ENCODE data around the gene EN2. TPM values are rescaled to one million over a fixed set of nuclear protein-coding genes. Genes with fewer than 3 reads are reported as not detected.

The EN2 gene
- polyA plus RNA-seq, 10 donors = 0.67 to 2.1 (median 1.4) TPM

DNA sequence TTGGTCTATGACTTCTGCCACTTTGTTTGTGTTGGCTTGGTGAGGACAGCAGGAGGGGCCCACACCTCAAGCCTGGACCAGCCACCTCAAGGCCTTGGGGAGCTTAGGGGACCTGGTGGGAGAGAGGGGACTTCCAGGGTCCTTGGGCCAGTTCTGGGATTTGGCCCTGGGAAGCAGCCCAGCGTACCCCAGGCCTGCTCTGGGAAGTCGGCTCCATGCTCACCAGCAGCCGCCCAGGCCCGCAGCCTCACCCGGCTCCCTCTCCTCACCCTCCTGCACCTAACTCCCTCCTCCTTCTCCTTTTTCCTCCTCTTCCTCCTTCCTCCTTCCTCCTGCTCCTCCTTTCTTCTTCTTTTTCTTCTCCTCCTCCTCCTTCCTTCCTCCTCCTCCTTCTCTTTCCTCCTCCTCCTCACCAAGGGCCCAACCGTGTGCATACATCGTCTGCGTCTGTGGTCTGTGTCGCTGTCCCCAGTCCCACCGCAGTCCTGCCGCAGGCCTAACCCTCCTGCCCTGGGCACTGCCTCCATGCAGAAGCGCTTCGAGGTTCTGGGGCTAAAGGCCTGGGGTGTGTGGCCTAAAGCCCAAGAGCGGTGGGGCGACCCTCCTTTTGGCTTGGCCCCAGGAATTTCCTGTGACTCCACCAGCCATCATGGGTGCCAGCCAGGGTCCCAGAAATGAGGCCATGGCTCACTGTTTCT lies 5.3 kb downstream of the EN2 start:
- no peak for DNase-seq

DNA sequence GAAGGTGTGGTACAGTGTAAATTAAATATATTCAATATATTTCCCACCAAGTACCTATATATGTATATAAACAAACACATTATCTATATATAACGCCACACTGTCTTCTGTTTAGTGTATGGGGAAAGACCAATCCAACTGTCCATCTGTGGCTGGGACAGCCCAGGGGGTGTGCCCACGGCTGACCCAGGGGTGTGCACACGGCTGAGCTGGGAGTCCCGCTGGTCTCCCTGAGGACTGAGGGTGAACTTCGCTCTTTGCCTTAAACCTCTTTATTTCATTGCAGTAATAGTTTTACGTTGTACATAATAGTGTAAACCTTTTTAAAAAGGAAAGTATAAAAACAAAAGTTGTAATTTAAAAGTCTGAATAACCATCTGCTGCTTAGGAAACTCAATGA lies 6.3 kb downstream of the EN2 start:
- DNase-seq = no peak

DNA sequence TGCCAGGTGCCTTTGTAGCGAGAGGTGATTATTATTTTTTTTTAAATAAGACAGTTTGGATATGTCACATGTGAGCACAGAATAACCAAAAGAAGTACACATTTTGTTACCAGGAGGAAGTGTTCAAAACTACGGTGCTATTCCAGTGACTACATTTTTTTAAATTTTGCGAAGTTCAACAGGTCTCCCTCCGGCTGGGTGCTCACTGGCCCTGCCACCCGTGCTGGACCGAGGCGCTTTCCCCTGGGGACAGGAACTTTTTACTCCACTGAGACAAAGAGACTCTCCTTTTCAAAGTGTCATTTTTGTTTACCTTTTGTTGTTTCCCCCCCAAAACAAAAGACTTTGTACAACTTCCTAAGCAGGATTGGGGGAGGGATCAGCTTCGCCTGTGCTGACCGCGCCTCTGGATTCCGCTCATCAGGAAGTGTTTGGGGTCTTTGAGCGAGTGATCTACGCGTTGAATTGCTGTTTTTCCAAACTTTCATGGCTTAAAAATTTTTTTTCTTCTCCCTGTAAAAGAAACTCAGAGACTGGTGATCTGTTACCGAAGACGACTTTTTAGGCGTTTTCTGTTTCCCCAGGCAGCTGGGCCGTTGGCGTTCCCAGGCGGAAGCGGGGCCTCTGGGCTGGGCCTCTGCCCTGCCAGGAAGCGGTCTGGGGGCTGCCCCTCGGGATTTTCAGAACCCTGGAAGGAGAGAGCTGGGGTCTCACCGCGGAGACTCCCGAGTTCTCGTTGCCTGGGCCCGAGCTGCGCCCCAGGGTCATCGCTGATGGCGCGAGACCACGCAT lies 7.2 kb downstream of the EN2 start:
- no peak for DNase-seq

DNA sequence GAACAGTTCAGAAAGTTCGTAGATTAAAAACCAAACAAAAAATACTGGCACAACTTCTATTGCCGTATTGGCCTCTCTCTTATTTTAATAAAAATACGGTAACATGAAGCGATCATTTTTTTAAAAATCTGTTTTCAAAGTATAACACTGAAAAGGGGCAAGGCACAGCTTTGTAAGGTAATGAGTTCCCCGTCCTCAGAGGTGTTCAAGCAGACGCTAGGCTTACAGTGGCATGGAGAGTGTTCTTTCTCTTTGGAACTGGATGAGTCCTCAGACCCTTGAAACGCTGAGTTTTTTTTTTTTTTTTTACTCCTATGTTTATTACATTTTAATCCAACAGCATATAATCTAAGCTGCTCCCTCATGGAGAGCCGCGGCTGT lies 7.8 kb downstream of the EN2 start:
- DNase-seq = no peak

DNA sequence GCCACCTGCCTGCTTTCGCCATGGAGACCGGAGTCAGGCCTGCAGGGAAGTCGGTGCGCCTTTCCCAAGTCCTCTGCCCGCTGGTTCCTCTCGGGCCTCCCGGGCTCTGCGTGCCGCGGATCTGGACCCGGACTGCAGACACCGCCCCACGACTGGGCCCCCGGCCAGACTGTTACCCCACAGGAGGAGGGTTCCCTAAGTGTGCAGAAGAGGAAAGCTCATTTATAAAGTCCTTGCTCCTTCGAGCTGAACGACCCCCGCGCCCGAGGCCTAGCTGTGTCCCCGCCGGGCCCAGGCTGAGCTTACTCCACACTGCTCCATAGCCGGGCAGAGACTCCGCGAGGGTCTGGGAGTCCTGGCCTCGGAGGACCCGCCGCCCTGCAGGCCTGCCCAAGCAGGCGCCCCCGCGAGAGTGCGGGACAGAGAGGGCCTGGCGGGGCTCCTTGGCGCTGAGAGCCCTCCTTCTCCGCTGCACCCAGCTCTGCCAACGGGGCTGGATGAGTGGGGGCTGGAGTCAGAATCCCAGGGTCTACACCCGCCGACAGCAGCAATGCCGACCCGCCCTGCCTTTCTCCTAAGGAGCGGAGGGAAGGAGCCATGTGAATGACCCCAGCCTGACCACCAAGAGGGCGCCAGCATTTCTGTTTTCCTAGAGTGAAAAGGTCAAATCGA lies 8.3 kb downstream of the EN2 start:
- DNase-seq = no peak

DNA sequence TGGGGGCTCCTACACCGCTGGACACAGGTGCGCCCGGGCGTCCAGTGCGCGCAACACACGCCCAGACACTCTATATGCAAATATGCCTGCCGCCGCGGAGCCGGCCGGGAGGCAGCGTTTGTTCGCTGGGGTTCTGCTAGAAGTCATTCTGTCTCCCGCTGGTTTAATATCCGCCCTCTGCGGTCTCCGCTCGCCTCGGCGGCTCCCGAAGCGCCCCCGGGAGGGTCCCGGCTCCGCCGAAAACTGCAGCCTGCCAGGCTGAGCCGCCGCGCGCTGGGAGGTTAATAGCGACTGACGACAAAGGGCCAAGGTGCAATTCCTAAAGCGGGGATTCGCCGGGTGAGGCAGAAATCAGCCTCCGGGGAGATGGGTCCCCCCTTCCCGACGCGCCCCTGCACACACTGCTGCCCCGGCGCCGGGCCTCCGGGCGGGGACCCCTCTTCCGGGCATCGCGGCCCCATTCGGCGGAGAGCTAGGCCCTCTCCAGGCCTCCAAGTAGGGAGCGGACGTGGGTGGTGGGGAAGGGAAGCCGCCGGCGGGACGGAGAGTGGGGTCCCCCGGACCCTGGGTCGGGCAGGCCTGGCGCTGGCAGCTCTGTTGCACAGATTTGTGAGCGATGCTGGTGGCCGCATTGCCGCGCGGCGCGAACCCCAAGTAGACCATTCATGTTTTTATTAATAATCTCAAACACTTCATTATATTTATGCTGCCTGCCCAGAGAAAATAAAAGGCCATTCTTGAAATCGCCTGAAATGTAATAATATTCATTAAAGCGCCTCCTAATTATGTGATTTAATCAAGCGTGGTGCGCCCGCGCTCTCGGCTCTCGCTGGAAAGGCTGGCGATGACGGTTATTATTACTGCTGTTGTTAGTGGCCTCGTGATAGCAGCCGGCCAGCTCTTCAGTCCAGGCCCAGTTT lies 9.1 kb downstream of the EN2 start:
- DNase-seq = no peak

DNA sequence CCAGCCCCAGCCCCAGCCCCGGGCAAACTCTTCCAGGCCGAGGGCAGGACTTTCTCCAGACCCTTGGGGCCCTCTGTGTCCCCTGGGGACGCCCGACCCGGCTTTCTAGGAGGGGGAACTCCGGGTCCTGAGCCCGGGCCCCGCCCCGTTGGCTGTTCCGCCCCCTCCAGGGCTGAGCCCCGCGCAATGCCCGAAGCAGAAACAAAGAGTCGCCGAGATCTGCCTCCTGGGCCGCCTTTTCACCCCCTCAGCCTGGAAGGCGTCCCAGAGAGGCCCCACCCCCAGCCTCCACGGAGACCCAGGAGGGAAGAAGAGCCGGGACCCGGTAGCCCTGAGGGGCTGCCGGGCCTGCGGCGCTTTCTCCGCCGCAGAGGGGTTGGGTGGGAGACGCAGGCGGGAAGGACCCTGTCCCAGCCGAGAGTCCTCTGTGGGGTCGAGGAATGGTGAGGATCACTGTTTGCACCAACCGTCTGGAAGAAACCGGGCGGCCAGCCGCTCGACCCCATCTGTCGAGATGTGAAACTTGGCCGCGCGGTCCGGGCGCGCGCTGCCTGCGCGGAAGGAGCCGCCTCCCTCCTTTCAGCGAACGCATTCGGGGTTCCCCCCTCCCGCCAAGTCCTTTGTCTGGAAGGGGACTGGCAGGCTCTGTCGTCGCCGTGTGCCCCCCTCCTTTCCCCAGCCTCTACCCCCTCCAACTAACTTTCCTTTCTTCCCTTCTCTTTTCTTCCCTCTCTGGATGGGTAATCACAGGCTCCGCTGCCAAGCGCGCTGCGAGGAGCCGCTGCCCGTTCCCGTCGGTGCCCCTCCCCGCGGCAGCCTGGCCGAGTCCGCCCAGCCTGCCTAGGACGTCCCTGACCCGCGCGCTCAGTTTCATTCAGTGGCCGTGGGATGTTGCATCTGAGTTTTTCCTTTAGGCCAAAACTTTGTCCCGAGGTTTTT lies 10.2 kb downstream of the EN2 start:
- peak in 1 of 3 donors; percentile 51 for DNase-seq

DNA sequence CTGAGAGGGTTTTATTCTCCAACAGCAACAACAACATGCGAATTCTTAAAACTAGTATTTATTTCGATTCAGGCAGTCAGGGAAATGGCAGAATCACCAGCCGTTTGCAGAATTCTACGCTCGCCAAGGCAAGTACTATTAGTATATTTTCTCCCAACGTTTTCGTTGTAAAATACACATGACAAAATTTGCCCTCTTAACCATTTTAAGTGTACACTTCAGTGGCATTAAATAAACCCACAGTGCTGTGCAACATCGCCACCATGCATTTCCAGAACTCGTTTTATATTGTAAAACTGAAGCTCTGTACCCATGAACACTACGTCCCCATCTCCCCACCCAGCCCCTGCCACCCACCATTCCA lies 10.8 kb downstream of the EN2 start:
- no peak for DNase-seq

DNA sequence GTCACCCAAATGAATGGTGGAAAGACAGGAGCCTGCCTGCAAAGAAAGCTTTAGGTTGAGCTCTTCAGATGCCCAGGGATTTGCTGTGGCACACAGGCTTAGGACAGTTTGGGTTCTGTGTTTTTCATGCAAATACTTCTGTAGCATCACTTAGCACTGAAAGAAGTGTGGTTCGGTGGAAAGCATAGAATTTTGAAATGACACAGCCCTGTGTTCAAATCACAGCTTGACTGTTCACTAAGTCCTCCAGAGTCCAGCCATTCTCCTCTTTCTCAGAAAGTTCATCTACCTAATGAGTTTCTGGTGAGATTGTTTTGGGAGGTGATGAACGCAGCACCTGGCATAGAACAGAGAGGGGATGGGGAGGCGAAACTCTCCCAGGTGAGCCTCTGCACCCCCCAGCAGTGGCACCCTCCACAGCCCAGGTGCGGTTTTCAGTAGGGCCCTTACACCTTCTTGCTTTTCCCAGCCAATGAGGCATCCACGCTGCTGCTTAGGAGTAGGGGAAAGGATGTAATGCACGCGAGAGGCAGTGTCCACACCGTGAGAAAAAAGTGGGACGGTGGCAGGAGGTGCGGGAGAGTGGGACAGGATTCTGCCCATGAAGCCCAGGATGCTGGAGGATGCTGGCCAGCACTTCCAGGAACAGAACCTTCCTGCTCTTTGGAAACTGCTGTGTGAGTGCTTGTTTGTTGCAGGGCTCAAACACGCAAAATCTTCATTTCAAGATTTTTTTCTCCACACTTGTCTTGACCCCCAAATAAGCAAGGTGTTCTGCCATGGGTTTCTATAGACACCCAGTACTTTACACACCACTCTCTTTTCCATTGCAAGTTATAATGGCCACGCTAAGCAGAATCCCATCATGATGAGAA lies 11.6 kb downstream of the EN2 start:
- DNase-seq = no peak

DNA sequence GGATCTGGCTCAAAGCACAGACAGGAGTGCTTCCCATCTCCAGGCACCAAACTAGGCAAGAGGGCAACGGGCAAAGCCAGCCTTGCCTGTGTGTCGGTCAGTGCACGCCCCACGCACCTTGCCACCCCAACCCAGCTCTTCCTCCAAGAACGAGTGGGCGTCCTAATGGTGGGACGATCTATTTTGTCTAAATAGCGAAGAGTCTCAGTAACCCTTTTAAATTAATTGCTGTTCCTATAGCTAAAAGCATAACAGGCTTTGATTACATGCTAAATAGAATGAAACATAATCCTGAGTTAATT lies 12.2 kb downstream of the EN2 start:
- no peak for DNase-seq

DNA sequence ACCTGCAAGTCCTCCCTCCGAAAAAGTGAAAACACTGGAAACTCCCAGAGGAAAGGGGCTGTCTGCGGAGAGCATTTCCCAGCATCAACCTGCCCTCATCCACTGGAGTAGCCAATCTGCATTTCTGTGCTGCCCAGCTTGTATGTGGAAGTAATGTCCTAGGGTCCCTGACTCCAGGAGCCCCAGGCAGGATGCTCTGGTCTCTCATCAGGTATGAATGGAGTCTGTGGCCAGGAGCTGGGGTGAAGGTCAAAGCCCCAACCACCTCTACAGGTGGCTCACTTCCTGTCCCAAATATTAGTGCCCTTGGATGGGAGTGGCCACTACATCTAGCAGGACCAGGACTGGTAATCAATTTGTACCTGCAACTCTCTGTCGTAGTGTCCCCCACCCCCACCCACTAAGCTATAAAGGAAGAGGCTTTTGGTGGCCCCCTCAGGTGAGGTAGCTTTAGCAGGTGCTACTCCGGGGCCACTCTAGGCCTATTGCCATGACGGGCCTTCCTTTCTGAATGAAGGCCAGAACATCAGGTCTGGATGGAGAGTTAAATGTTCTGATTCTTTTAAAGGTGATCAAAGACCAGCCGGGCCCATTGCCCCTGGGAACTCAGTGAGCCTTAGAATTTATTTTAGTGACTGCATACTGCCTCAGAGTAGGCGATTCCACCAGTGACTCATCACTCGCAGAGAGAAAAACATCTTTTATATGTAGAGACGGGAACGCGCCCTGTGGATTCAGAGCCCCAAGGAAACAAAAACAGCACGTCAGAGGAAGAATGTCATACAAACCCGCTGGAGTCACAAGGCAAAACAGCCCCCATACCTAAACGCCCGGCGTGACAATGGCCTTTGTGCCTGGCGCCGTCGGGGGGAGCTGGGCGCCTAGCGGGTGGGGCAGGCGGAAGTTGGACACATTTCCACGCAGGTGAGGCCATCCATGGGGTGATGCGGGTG lies 13.0 kb downstream of the EN2 start:
- no peak for DNase-seq

DNA sequence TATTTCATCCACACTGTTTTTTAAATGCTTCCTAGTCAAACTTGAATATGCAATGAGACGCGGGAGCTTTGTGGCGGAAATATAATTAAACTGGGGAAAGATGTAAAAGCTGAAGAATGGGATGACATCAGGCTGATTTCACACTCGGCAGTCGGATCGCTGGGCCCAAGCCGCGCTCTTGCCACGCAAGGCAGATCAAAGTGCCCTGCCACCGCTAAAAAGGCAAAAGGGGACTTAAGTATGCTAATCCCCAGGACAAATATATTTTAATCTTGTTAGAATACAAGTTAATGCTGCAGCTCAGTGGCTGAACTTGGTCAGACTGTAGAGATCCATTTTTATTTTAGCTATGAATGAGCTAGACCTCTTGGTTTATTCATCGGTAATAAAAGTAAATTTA lies 13.8 kb downstream of the EN2 start:
- DNase-seq = no peak

DNA sequence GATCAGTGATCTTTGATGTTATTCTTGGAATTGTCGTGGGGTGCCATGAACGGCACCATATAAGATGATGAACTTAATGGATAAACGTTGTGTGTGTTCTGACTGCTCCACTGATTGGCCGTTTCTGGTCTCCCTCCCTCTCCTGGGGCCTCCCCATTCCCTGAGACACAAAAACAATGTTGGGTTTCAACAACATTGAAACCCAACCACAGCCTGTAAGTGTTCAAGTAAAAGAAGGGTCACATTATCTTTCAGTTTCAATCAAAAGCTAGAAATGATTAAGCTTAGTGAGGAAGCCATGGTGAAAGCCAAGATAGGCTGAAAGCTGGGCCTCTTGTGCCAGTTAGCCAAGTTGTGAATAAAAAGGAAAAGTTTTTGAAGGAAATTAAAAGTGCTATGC lies 19.5 kb downstream of the EN2 start:
- DNase-seq = no peak

DNA sequence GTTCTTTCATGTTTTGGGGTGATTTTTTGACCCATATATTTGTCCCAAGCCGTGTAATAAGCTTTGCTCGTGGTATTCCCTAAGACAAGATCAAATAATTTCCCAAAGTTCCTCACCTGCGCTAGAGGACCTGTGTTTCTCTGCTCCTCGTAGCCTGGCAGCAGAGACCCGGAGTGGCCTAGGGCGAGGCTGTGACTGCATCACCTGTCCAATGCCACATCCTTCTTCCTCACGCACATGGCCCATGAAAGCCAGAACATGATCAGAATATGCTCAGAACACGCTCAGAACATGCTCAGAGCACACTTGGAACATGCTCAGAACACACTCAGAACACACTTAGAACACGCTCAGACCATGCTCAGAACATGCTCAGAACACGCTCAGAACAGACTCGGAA lies 23.8 kb downstream of the EN2 start:
- DNase-seq = no peak

DNA sequence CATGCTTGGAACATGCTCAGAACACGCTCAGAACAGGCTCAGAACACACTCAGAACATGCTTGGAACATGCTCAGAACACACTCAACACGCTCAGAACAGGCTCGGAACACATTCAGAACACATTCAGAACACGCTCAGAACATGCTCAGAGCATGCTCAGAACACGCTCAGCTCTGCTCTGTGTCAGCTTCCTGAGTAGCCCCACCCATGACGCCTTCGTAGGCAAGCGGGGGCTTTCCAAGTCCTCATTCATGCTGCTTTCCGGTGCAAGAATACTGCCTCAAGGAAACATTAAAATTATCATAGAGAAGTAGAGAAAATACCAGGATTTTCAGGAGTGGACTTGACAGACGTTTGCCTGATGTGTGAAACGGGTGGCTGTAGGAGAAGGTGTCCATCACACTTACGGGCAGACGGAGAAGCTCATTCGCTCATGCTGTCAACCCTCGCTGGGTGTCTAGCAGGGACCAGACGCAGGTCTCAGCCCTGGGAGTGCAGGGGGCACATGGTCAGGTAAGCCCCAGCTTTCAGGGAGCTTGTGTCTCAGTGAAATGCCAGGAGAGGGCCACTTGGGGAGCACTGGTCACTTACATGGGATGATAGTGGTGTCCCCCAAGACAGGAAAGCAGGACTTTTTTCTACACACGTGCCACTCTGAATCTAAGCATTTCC lies 24.7 kb downstream of the EN2 start:
- no peak for DNase-seq

DNA sequence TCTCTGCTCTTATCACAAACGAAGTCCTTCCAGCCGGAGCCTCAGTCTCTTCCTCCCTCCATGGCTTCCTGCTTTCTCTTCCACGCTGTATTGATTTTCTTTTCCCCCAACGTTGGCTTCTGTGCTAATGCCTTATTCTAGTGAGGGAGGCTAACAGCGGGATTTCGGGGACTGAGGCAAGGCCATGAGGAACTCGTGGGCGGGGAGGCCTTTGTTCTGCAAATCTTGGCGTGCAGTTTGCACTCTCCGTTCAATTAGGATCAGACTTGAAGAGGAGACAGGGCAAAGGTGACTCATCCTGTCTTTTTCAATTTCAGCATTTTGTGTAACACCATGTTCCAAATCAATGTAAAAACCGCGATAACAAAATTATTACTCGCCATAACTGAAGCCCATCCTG lies 25.3 kb downstream of the EN2 start:
- no peak for DNase-seq

DNA sequence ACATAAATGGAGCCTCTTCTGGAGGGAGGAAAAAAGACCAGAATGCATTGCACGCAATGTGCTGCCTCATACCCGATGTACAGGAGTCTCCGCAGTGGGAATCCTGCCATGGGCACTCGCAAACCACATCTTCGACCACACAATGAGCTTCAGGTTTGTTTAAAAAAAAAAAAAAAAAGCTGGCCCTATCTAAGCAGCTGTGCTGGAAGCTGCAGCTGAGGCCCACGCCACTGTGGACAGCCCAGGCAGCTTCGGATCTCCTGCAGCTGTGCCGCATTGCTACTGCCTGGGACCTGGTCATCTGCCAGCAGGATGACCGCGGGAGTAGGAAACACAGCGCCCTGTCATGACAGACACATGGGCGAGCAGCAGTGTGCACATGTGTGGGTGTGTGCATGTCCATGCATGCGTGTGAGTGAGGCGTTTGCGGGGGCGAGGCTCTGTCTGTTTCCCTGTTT lies 26.0 kb downstream of the EN2 start:
- DNase-seq = peak; percentile 32 to 81 (median 52)
